Measurements from ENCODE around the gene CXorf66.
"Not testable (repeated sequence)": the region's sequence is repeated elsewhere in the genome, so short reads cannot be mapped to it uniquely, and the experiment has no call there.

Gene CXorf66

DNA sequence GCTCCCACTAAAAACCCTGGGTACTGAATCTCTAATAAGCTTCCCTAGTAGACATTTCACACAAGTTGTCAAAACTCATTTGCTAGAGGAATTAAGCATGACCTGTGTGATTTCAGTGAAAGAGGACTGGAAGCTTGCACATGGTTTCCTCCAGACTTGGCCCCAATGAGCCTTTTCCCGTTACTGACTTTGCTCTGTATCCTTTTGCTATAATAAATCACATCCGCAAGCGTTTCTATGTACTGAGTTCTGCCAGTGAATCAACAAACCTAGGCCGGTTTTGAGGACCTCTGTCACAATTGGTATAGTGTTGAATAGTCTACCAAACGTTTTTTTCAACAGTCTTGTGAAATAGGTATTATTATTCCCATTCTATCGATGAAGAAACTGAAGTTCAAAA lies 40.6 kb downstream of the CXorf66 start:
- no peak for DNase-seq

DNA sequence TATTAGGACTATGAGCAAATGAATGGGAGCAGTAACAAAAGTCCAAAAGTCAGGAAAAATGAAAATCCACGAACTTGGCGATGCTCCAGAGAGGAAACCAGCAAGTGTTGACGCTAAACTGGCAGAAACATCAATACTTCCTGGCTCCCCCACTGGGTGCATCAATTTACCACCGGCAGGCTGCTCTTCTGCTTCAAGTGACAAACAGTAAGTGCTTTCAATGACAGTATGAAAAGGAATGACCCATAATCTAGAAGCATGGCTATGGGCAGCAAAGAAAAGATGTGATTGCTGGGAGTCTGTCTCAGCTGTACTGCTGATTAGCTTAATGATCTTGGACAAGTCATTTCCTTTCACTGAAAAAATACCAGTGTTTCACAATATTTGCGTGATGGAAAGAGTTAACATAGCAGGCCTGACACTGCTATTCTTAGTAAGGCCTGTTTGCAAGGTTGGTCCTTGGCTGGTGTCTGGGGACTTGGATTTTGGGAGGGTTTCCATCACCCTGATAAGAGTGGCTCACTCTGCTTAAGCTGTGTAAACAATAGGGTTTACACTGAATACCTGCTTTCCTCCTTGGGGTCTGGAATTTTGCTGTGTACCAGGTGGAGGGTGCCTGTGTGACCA lies 41.1 kb downstream of the CXorf66 start:
- no peak for DNase-seq

- DNase-seq, result not testable (repeated sequence)
Observed at GRCh38 chrX:139921142-139921541, 44.2 kb downstream of the CXorf66 start.

DNA sequence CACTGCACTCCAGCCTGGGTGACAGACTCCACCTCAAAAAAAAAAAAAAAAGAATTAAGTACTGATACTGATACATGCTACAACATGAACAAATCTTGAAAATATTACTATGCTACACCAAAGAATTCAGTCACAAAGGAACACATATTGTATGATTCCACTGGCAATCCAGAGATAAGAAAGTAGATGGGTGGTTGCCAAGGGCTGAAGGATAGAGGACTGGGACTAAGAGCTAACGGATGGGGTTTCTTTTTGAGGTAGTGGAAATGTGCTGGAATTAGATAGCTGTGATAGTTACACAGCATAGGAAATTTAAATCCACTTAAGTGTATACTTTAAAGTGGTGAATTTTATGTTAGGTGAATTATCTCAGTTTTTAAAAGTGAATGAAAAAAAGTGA lies 45.0 kb downstream of the CXorf66 start:
- DNase-seq, result no peak

- no peak for DNase-seq
Observed at GRCh38 chrX:139914421-139914820, 50.9 kb downstream of the CXorf66 start.

- DNase-seq, result no peak
Observed at GRCh38 chrX:139909712-139910111, 55.6 kb downstream of the CXorf66 start.

- DNase-seq, result no peak
Observed at GRCh38 chrX:139907078-139907477, 58.2 kb downstream of the CXorf66 start.

GRCh38 chrX:139905743-139906142 lies 59.6 kb downstream of the CXorf66 start:
- no peak for DNase-seq
